Type B pancreatic cell (in vitro differentiated cells): ENCODE results near the gene EPN3. TPM values are rescaled to one million over a fixed set of nuclear protein-coding genes. Genes with fewer than 3 reads are reported as not detected.

Experiments used
- DNase-seq: peaks from one replicate; pipeline ENCODE4 v3.0.0; 2021; ENCODE audit warnings: mixed read lengths; ENCODE audit not compliant: unreplicated experiment; ENCODE audit errors: extremely low spot score
- H3K27ac Mint-ChIP-seq: 2 replicates; pipeline ENCODE4 v1.8.0; 2021; ENCODE audit warnings: mild to moderate bottlenecking, mixed read lengths
- H3K27me3 Mint-ChIP-seq: 2 replicates; pipeline ENCODE4 v1.8.0; 2021; ENCODE audit warnings: mixed read lengths
- H3K36me3 Mint-ChIP-seq: 2 replicates; pipeline ENCODE4 v1.8.0; 2021; ENCODE audit warnings: mixed read lengths
- H3K4me1 Mint-ChIP-seq: one replicate; pipeline ENCODE4 v1.8.0; 2021; ENCODE audit warnings: mixed read lengths; ENCODE audit not compliant: unreplicated experiment
- H3K4me3 Mint-ChIP-seq: 2 replicates; pipeline ENCODE4 v1.8.0; 2021; ENCODE audit warnings: mild to moderate bottlenecking, mixed read lengths
- H3K9me3 Mint-ChIP-seq: 2 replicates; pipeline ENCODE4 v1.8.0; 2021; ENCODE audit warnings: mixed read lengths
- CTCF ChIP-seq: fragments of 200-600 bp; sonication (generic); conservative IDR thresholded peaks from 2 replicates; pipeline ENCODE4 v1.5.0; 2021; ENCODE audit warnings: antibody characterized with exemption, mild to moderate bottlenecking
- total RNA-seq: library from RNA; stranded (reverse); gene quantifications from 2 replicates; pipeline ENCODE4 v1.2.1, GENCODE V29; 2021; ENCODE audit warnings: low replicate concordance

The EPN3 gene
- total RNA-seq, 1 donor from 2014 or later: 41.7 TPM

GRCh38 chr17:50587571-50587970 lies 55.0 kb downstream of the EPN3 start:
- no peak for DNase-seq
- no peaks in the 10 kb centered on the region for H3K9me3 Mint-ChIP-seq
- no peak overlapping the region for H3K27ac Mint-ChIP-seq
- no peaks in the 10 kb centered on the region for H3K36me3 Mint-ChIP-seq
- TF ChIP-seq CTCF: no peak
- peaks cover 57% of the 10 kb centered on the region for H3K4me1 Mint-ChIP-seq
- no peak overlapping the region for H3K4me3 Mint-ChIP-seq
- H3K27me3 Mint-ChIP-seq: peaks cover 16% of the 10 kb centered on the region

GRCh38 chr17:50588391-50589049 lies 56.0 kb downstream of the EPN3 start:
- no peak overlapping the region for H3K4me3 Mint-ChIP-seq
- H3K9me3 Mint-ChIP-seq: no peaks in the 10 kb centered on the region
- no peaks in the 10 kb centered on the region for H3K36me3 Mint-ChIP-seq
- no peak for TF ChIP-seq CTCF
- H3K27me3 Mint-ChIP-seq: peaks cover 16% of the 10 kb centered on the region
- H3K27ac Mint-ChIP-seq: no peak overlapping the region
- no peak for DNase-seq
- peaks cover 53% of the 10 kb centered on the region for H3K4me1 Mint-ChIP-seq

- no peaks in the 10 kb centered on the region for H3K9me3 Mint-ChIP-seq
- no peaks in the 10 kb centered on the region for H3K36me3 Mint-ChIP-seq
- H3K4me1 Mint-ChIP-seq: peaks cover 48% of the 10 kb centered on the region
- no peak for DNase-seq
- no peak overlapping the region for H3K27ac Mint-ChIP-seq
- no peak for TF ChIP-seq CTCF
- peak overlapping the region; percentile 25 for H3K4me3 Mint-ChIP-seq
- H3K27me3 Mint-ChIP-seq: peaks cover 9% of the 10 kb centered on the region
These were observed 56.7 kb downstream of the EPN3 start for GRCh38 chr17:50589095-50589705.

GRCh38 chr17:50590946-50591737 lies 58.6 kb downstream of the EPN3 start:
- Mint-ChIP-seq H3K4me1 (peaks cover 36% of the 10 kb centered on the region), H3K36me3 (no peaks in the 10 kb centered on the region), H3K27me3 (peaks cover 7% of the 10 kb centered on the region), H3K9me3 (no peaks in the 10 kb centered on the region), H3K27ac (no peak overlapping the region), H3K4me3 (no peak overlapping the region)
- DNase-seq: no peak
- no peak for TF ChIP-seq CTCF

- Mint-ChIP-seq H3K4me3 (no peak overlapping the region), H3K4me1 (peaks cover 25% of the 10 kb centered on the region), H3K9me3 (no peaks in the 10 kb centered on the region), H3K36me3 (no peaks in the 10 kb centered on the region), H3K27ac (no peak overlapping the region), H3K27me3 (peaks cover 2% of the 10 kb centered on the region)
- no peak for TF ChIP-seq CTCF
- DNase-seq: no peak
These were observed 60.8 kb downstream of the EPN3 start for GRCh38 chr17:50593321-50593720.

Other genes starting within 250 kb of the EPN3 start
- gene XYLT2, start 186.6 kb upstream of the EPN3 start, total RNA-seq: 23.5 and 38.8 TPM in 2 replicates
- 66.6 and 76.9 TPM in 2 replicates for gene MRPL27, start 159.6 kb upstream of the EPN3 start, total RNA-seq
- gene EME1, start 159.5 kb upstream of the EPN3 start, total RNA-seq: 6.2 and 18.7 TPM in 2 replicates
- gene LRRC59, start 135.2 kb upstream of the EPN3 start, total RNA-seq: 75.3 and 104 TPM in 2 replicates
- gene ACSF2, start 106.5 kb upstream of the EPN3 start, total RNA-seq: 57.3 and 75.0 TPM in 2 replicates
- not detected in 2 replicates for gene CHAD, start 63.9 kb upstream of the EPN3 start, total RNA-seq
- 26.6 and 40.7 TPM in 2 replicates for gene RSAD1, start 53.9 kb upstream of the EPN3 start, total RNA-seq
- gene MYCBPAP, start 24.3 kb upstream of the EPN3 start, total RNA-seq: 0.88 and 4.1 TPM in 2 replicates
- gene SPATA20, start 14.4 kb downstream of the EPN3 start, total RNA-seq: 40.3 and 51.3 TPM in 2 replicates
- gene CACNA1G, start 28.0 kb downstream of the EPN3 start, total RNA-seq: 1.9 and 27.8 TPM in 2 replicates
- gene ABCC3, start 102.1 kb downstream of the EPN3 start, total RNA-seq: 10.6 and 13.3 TPM in 2 replicates
- gene ANKRD40, start 175.2 kb downstream of the EPN3 start, total RNA-seq: 21.0 and 38.4 TPM in 2 replicates
- 83.4 and 157 TPM in 2 replicates for gene LUC7L3, start 186.9 kb downstream of the EPN3 start, total RNA-seq
- 0.90 TPM in 1 of 2 replicates, not detected in the other for gene ANKRD40CL, start 234.8 kb downstream of the EPN3 start, total RNA-seq